Brain pericyte (primary cell): ENCODE data around the gene SFXN1.
"Not testable (repeated sequence)": the region's sequence is repeated elsewhere in the genome, so short reads cannot be mapped to it uniquely, and the experiment has no call there.

Source experiments
- DNase-seq: peaks from one replicate; pipeline ENCODE4 v3.0.0-alpha.2; 2012; ENCODE audit warnings: low read depth, low spot score

Gene SFXN1

GRCh38 chr5:175478384-175479124 is at the start of gene SFXN1:
Gene SFXN1 (plus strand): TSS chr5:175478560. CDS start chr5:175492104, 13,544 bp downstream.
- no peak for DNase-seq

GRCh38 chr5:175434800-175435199 is 43.6 kb upstream of the SFXN1 start:
- no peak for DNase-seq

GRCh38 chr5:175436359-175436758 is 42.0 kb upstream of the SFXN1 start:
- DNase-seq = no peak

GRCh38 chr5:175438234-175438857 is 40.0 kb upstream of the SFXN1 start:
- DNase-seq = no peak

- DNase-seq = no peak
Observed at GRCh38 chr5:175443514-175444059, 34.8 kb upstream of the SFXN1 start.

GRCh38 chr5:175444060-175444904 is 34.1 kb upstream of the SFXN1 start, which contains the start of gene DRD1:
Gene DRD1 (minus strand): TSS chr5:175444182. CDS start chr5:175443099, 1,083 bp downstream.
- no peak for DNase-seq

GRCh38 chr5:175444905-175445456 is 33.4 kb upstream of the SFXN1 start:
- no peak for DNase-seq

- DNase-seq = not testable (repeated sequence)
Observed at GRCh38 chr5:175446378-175446777, 32.0 kb upstream of the SFXN1 start.

- no peak for DNase-seq
Observed at GRCh38 chr5:175447571-175447970, 30.8 kb upstream of the SFXN1 start.

GRCh38 chr5:175448276-175448675 is 30.1 kb upstream of the SFXN1 start:
- DNase-seq = no peak

GRCh38 chr5:175452166-175452565 is 26.2 kb upstream of the SFXN1 start:
- no peak for DNase-seq

- DNase-seq = not testable (repeated sequence)
Observed at GRCh38 chr5:175454338-175454737, 24.0 kb upstream of the SFXN1 start.

- DNase-seq = no peak
Observed at GRCh38 chr5:175456105-175456742, 22.1 kb upstream of the SFXN1 start.

GRCh38 chr5:175457466-175457865 is 20.9 kb upstream of the SFXN1 start:
- DNase-seq = no peak

- DNase-seq = no peak
Observed at GRCh38 chr5:175460126-175460525, 18.2 kb upstream of the SFXN1 start.

- no peak for DNase-seq
Observed at GRCh38 chr5:175460552-175460951, 17.8 kb upstream of the SFXN1 start.

- DNase-seq = no peak
Observed at GRCh38 chr5:175461370-175461769, 17.0 kb upstream of the SFXN1 start.

GRCh38 chr5:175463641-175464040 is 14.7 kb upstream of the SFXN1 start:
- no peak for DNase-seq

GRCh38 chr5:175464074-175464941 is 14.1 kb upstream of the SFXN1 start:
- DNase-seq = no peak

GRCh38 chr5:175464942-175465233 is 13.5 kb upstream of the SFXN1 start:
- no peak for DNase-seq
